Neural progenitor cell (in vitro differentiated cells): Measurements from ENCODE around the gene IL17REL.

Source experiments
- EZH2phosphoT487 ChIP-seq: fragments of 200-600 bp; sonication (generic); IDR thresholded peaks from 2 replicates; pipeline ENCODE4 v1.6.1; 2017; ENCODE audit warnings: antibody characterized with exemption
- TF ChIP-seq, protein P1 (sequence below): fragments of 200-600 bp; sonication (generic); IDR thresholded peaks from 2 replicates; pipeline ENCODE4 v1.5.1; 2017; ENCODE audit warnings: antibody characterized with exemption, mild to moderate bottlenecking

DNA sequence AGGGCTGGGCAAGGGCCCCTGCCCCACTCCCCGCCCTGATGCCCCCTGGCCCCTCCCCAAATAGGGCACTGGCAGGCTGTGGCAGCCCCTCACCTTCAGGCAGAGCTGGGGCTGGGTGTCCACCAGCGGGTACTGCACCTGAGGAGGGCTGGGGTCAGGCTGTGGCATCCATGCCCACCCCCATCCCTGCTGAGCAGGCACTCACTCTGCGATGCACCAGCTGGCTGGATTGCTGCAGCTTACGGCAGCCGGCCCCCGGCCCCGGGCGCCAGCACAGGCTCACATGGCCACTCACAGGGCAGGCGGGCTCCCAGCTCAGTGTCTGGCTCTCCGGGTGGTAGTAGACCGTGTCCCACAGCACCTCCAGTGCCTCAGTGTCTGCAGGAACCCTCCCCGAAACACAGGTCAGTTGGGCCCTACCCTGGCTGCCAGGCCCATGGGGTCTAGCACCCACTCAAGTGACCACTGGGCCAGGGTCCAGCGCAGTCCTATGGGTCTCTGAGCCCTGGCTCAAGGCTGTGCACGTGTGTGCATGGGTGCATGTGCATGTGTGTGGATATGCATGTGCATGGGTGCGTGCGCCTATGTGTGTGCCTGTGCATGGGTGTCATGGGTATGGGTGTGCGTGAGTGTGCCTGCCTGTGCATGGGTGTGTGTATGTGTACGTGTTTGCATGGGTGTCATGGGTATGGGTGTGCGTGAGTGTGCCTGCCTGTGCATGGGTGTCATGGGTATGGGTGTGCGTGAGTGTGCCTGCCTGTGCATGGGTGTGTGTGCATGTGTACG, 14.4 kb downstream of the IL17REL start:
- TF ChIP-seq, protein P1, sequence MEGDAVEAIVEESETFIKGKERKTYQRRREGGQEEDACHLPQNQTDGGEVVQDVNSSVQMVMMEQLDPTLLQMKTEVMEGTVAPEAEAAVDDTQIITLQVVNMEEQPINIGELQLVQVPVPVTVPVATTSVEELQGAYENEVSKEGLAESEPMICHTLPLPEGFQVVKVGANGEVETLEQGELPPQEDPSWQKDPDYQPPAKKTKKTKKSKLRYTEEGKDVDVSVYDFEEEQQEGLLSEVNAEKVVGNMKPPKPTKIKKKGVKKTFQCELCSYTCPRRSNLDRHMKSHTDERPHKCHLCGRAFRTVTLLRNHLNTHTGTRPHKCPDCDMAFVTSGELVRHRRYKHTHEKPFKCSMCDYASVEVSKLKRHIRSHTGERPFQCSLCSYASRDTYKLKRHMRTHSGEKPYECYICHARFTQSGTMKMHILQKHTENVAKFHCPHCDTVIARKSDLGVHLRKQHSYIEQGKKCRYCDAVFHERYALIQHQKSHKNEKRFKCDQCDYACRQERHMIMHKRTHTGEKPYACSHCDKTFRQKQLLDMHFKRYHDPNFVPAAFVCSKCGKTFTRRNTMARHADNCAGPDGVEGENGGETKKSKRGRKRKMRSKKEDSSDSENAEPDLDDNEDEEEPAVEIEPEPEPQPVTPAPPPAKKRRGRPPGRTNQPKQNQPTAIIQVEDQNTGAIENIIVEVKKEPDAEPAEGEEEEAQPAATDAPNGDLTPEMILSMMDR, result no peak
- TF ChIP-seq EZH2phosphoT487, result no peak
